Uterus (tissue), 2 donors: ENCODE data around the gene ANGPTL4.

Experiments
- POLR2A ChIP-seq, 2 donors: fragments of 450-650 bp; IDR thresholded peaks; one replicate each; pipeline ENCODE4 v1.6.1; 2016; ENCODE audit warnings: antibody characterized with exemption in 2 of 2, mild to moderate bottlenecking in 1 of 2, moderate library complexity in 1 of 2
- TF ChIP-seq, protein P1 (sequence below), 4 experiments: fragments of 200-600 bp in 2 of 4; fragments of 450-650 bp in 2 of 4; sonication (generic) in 2 of 4; IDR thresholded peaks; one replicate each; pipeline ENCODE4 v1.5.1; 2016 to 2019; ENCODE audit warnings: antibody characterized with exemption in 4 of 4, mild to moderate bottlenecking in 2 of 4, moderate library complexity in 1 of 4

DNA sequence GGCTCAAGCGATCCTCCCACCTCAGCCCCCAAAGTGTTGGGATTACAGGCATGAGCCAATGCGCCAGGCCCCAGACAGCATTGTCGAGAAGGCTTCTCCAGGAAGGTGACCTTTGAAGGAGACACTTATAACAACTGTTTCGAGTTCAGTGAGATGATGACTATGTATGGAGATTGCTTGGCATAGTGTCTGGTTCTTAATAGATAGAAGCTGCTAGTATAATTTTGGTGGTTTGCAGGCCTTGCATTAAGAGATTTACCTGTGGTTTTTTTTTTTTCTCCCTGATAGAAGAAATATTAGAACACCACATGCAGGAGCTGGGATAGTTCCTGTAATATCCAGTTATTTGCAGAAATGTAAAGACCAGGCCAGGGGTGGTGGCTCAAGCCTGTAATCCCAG lies 52.8 kb downstream of the ANGPTL4 start:
- TF ChIP-seq, protein P1, sequence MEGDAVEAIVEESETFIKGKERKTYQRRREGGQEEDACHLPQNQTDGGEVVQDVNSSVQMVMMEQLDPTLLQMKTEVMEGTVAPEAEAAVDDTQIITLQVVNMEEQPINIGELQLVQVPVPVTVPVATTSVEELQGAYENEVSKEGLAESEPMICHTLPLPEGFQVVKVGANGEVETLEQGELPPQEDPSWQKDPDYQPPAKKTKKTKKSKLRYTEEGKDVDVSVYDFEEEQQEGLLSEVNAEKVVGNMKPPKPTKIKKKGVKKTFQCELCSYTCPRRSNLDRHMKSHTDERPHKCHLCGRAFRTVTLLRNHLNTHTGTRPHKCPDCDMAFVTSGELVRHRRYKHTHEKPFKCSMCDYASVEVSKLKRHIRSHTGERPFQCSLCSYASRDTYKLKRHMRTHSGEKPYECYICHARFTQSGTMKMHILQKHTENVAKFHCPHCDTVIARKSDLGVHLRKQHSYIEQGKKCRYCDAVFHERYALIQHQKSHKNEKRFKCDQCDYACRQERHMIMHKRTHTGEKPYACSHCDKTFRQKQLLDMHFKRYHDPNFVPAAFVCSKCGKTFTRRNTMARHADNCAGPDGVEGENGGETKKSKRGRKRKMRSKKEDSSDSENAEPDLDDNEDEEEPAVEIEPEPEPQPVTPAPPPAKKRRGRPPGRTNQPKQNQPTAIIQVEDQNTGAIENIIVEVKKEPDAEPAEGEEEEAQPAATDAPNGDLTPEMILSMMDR (IDR thresholded peaks at IDR 0.05): no peak
- TF ChIP-seq POLR2A (IDR thresholded peaks at IDR 0.05): no peak
